ENCODE data around the gene PPP1R13L.

- TF ChIP-seq POLR2A (IDR thresholded peaks at IDR 0.05) (no peak), CTCF (IDR thresholded peaks at IDR 0.05) (no peak)
These were observed 36.0 kb downstream of the PPP1R13L start for GRCh38 chr19:45368737-45369340.
